BE2C (cell line): ENCODE data around the gene KCNH2.

Experiments used
- DNase-seq: peaks from one replicate; pipeline ENCODE4 v3.0.0-alpha.2; 2020
- H3K27me3 ChIP-seq: fragments of 250-450 bp; sonication (Bioruptor Pico); 2 replicates; pipeline ENCODE4 v1.5.1; 2020; ENCODE audit warnings: mild to moderate bottlenecking
- H3K36me3 ChIP-seq: fragments of 250-450 bp; sonication (Bioruptor Pico); 2 replicates; pipeline ENCODE4 v1.5.1; 2020; ENCODE audit warnings: mild to moderate bottlenecking
- H3K4me1 ChIP-seq: fragments of 250-450 bp; sonication (Bioruptor Pico); 2 replicates; pipeline ENCODE4 v1.5.1; 2020
- H3K4me3 ChIP-seq: 2 replicates; pipeline ENCODE4 v1.5.1; 2011; ENCODE audit warnings: low read depth, low read length
- H3K9me3 ChIP-seq: fragments of 250-450 bp; sonication (Bioruptor Pico); 2 replicates; pipeline ENCODE4 v1.5.1; 2020
- CTCF ChIP-seq: IDR thresholded peaks from 2 replicates; pipeline ENCODE4 v1.5.1; 2012; ENCODE audit warnings: mild to moderate bottlenecking, low read depth, low read length

KCNH2 gene

DNA sequence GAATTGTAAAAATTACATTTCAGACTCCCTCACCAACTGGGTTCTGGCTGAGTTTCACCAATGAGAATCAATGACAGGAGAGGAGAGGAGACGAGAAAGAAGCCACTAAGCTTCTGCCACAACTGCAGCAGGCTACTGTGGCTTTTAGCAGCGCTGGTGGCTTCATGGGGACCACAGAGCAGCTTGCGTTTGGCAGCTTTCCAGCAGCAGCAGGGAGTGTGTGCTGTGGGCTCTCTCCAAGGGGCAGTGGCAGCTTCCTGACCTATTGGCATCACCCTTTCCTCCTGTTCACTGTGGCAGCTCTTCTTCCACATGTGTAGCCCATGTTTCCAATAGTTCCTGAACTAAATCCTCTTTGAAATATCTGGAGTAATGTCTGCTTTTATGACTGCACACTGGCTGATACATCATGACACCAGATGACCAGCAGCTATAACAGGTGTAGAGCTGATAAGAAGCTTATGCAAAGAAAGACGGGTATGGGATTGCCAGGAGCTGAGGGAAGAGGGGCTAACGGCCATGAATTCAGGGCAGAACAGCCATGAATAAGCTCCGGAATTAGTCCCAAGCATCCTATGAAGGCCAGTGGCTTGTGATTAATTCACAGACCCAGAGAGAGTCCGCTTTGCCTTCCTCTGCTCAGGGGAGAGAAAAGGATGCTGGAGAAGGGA, 46.8 kb downstream of the KCNH2 start:
- Histone ChIP-seq H3K4me1 (peaks cover 24% of the 10 kb centered on the region), H3K9me3 (no peaks in the 10 kb centered on the region), H3K27me3 (no peaks in the 10 kb centered on the region), H3K36me3 (no peaks in the 10 kb centered on the region), H3K4me3 (no peak overlapping the region)
- no peak for TF ChIP-seq CTCF
- peak; percentile 77 for DNase-seq

DNA sequence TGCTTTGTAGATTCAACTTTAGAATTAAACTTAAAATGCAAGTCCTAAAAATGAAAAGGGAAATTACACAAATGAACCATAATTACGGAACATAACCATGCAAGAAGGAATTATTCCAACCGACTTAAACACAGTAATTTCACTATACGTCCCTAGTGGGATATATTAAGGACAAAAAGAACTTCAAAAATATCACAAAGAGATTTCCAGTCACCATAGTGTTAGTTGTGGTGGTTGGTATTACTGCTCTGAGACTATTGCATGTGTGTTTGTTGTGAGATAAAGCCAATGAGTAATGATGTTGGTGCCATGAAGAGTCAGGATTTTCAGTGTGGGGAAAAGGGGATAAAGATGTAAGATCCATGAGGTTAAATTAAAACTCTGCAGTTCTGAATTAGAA, 49.6 kb downstream of the KCNH2 start:
- no peak for DNase-seq
- H3K36me3 ChIP-seq: no peaks in the 10 kb centered on the region
- TF ChIP-seq CTCF: no peak
- H3K4me3 ChIP-seq: no peak overlapping the region
- no peaks in the 10 kb centered on the region for H3K27me3 ChIP-seq
- H3K4me1 ChIP-seq: peaks cover 17% of the 10 kb centered on the region
- no peaks in the 10 kb centered on the region for H3K9me3 ChIP-seq

DNA sequence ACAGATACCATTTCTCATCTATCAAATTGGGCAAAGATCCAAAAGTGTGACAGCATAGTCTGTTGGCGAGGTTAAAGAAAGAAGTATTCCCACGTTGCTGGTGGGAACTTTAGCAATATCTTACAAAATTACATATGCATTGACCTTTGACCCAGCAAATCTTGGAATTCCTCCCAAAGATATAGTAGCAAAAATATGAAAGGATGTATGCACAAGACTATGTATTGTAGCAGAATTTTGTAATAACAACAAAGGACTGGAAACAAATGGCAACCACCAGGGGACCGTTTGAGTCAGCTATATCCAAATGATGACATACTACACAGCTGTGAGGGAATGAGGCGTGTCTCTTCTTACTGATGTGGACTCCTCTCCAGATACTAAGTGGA, 50.2 kb downstream of the KCNH2 start:
- TF ChIP-seq CTCF: peak; percentile 31
- DNase-seq: no peak

GRCh38 chr7:150927157-150927955, 50.8 kb downstream of the KCNH2 start:
- H3K27me3 ChIP-seq: no peaks in the 10 kb centered on the region
- no peak for TF ChIP-seq CTCF
- H3K9me3 ChIP-seq: no peaks in the 10 kb centered on the region
- H3K4me1 ChIP-seq: peaks cover 17% of the 10 kb centered on the region
- DNase-seq: no peak
- no peaks in the 10 kb centered on the region for H3K36me3 ChIP-seq
- no peak overlapping the region for H3K4me3 ChIP-seq

More for the DNA sequence above, 50.2 kb downstream of the KCNH2 start:
- H3K36me3 ChIP-seq: no peaks in the 10 kb centered on the region
- H3K4me3 ChIP-seq: no peak overlapping the region
- H3K9me3 ChIP-seq: no peaks in the 10 kb centered on the region
- peaks cover 17% of the 10 kb centered on the region for H3K4me1 ChIP-seq
- H3K27me3 ChIP-seq: no peaks in the 10 kb centered on the region

DNA sequence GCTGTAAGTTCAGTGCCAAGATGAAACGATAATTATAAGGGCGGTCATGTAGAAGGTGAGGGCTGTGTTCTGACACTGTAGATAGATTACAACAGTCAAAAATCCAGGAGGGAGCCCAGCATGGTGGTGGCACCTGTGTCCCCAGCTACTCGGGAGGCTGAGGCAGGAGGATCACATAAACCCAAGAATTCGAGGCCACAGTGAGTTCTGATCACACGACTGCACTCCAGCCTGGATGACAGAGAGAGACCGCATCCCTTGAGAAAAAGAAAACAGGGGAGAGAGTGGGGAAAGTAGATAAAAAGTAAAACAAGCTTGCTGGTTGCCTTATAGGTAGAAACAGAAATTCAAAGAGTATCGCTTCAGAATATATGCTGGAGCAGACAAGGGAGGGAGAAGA, 52.1 kb downstream of the KCNH2 start:
- peaks cover 7% of the 10 kb centered on the region for H3K4me1 ChIP-seq
- DNase-seq: no peak
- no peaks in the 10 kb centered on the region for H3K36me3 ChIP-seq
- no peaks in the 10 kb centered on the region for H3K9me3 ChIP-seq
- H3K4me3 ChIP-seq: no peak overlapping the region
- H3K27me3 ChIP-seq: no peaks in the 10 kb centered on the region
- TF ChIP-seq CTCF: no peak

DNA sequence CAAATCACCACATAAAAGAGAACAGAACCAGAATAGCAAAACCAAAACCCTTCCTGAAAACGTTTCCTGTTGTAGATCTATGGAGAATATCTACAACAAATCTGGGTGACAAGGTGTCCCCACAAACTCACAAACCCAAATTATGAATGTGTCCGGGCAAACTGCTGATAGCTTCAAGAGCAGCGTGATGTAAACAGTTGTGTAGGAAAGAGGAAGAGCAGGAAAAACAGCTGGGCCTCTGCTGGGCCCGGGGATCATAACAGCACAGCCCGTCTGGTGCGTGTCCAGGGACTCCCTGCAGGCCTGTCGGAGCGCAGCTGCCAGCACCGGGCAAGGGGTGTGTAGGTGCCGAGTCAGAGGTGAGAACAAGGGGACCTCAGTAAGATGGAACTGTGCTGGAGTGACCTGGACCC, 53.7 kb downstream of the KCNH2 start:
- H3K36me3 ChIP-seq: no peaks in the 10 kb centered on the region
- H3K4me1 ChIP-seq: peaks cover 6% of the 10 kb centered on the region; the same call in 1 of the 2 replicates
- H3K9me3 ChIP-seq: no peaks in the 10 kb centered on the region
- DNase-seq: no peak
- H3K27me3 ChIP-seq: no peaks in the 10 kb centered on the region
- H3K4me3 ChIP-seq: no peak overlapping the region
- TF ChIP-seq CTCF: no peak
